Stimulated activated CD4-positive, alpha-beta T cell treated with anti-CD3 and anti-CD28 coated beads, Interleukin-1b, Interleukin-23, amount 100 ng/mL, for 24 hours (primary cell): Measurements from ENCODE around the gene PDCD1.
"Not testable (repeated sequence)": the region's sequence is repeated elsewhere in the genome, so short reads cannot be mapped to it uniquely, and the experiment has no call there.

Experiments used
- DNase-seq, 4 experiments: peaks; one replicate each; pipeline ENCODE4 v3.0.0-alpha.2; 2020; ENCODE audit warnings: low read depth in 4 of 4, low spot score in 1 of 4

The PDCD1 gene

GRCh38 chr2:241858206-241859016 lies at the start of gene PDCD1:
Gene PDCD1 (minus strand): TSS chr2:241858894. CDS start chr2:241858838, 56 bp downstream.
- peak in 3 of 4 experiments; percentile 43 to 78 (median 58) for DNase-seq

GRCh38 chr2:241907831-241908230 lies 49.1 kb upstream of the PDCD1 start:
- DNase-seq: not testable (repeated sequence)

GRCh38 chr2:241906826-241907570 lies 48.3 kb upstream of the PDCD1 start:
- no peak for DNase-seq

- not testable (repeated sequence) for DNase-seq
These were observed 47.7 kb upstream of the PDCD1 start for GRCh38 chr2:241906378-241906770.

GRCh38 chr2:241905716-241906377 lies 47.2 kb upstream of the PDCD1 start:
- DNase-seq: no peak

- no peak for DNase-seq
These were observed 46.4 kb upstream of the PDCD1 start for GRCh38 chr2:241904791-241905710.

GRCh38 chr2:241904011-241904718 lies 45.5 kb upstream of the PDCD1 start:
- no peak for DNase-seq

- no peak for DNase-seq
These were observed 44.7 kb upstream of the PDCD1 start for GRCh38 chr2:241903121-241904010.

- no peak for DNase-seq
These were observed 43.8 kb upstream of the PDCD1 start for GRCh38 chr2:241902357-241902991.

- DNase-seq: no peak
These were observed 43.0 kb upstream of the PDCD1 start for GRCh38 chr2:241901500-241902351.

GRCh38 chr2:241901018-241901380 lies 42.3 kb upstream of the PDCD1 start:
- no peak for DNase-seq

GRCh38 chr2:241900251-241901017 lies 41.7 kb upstream of the PDCD1 start:
- no peak for DNase-seq

- DNase-seq: no peak
These were observed 40.0 kb upstream of the PDCD1 start for GRCh38 chr2:241898463-241899270.

GRCh38 chr2:241897231-241897916 lies 38.7 kb upstream of the PDCD1 start:
- DNase-seq: no peak

- no peak for DNase-seq
These were observed 38.1 kb upstream of the PDCD1 start for GRCh38 chr2:241896746-241897201.
